HG02571 (cell line): ENCODE measurements around the gene PDE3A.

Source experiments
- ATAC-seq: cut with Tn5 transposase; IDR thresholded peaks from one replicate; pipeline ENCODE4 v1.9.1; 2021; ENCODE audit warnings: mild to moderate bottlenecking, moderate library complexity; ENCODE audit not compliant: unreplicated experiment

PDE3A gene

GRCh38 chr12:20420557-20420956, 52.2 kb downstream of the PDE3A start:
- ATAC-seq: no peak

GRCh38 chr12:20421421-20421820, 53.1 kb downstream of the PDE3A start:
- no peak for ATAC-seq

GRCh38 chr12:20423557-20423956, 55.2 kb downstream of the PDE3A start:
- ATAC-seq: no peak

- ATAC-seq: no peak
Measured at GRCh38 chr12:20424841-20425240, 56.5 kb downstream of the PDE3A start.

GRCh38 chr12:20426191-20426590, 57.9 kb downstream of the PDE3A start:
- no peak for ATAC-seq

GRCh38 chr12:20426957-20427356, 58.6 kb downstream of the PDE3A start:
- ATAC-seq: no peak

- no peak for ATAC-seq
Measured at GRCh38 chr12:20429852-20430251, 61.5 kb downstream of the PDE3A start.

GRCh38 chr12:20432290-20432689, 64.0 kb downstream of the PDE3A start:
- ATAC-seq: no peak

- ATAC-seq: no peak
Measured at GRCh38 chr12:20434996-20435395, 66.7 kb downstream of the PDE3A start.

GRCh38 chr12:20436316-20436715, 68.0 kb downstream of the PDE3A start:
- no peak for ATAC-seq

GRCh38 chr12:20438299-20438779, 70.0 kb downstream of the PDE3A start:
- ATAC-seq: no peak

GRCh38 chr12:20439626-20440025, 71.3 kb downstream of the PDE3A start:
- no peak for ATAC-seq

- ATAC-seq: no peak
Measured at GRCh38 chr12:20440408-20440807, 72.1 kb downstream of the PDE3A start.

GRCh38 chr12:20442322-20442721, 74.0 kb downstream of the PDE3A start:
- no peak for ATAC-seq

- no peak for ATAC-seq
Measured at GRCh38 chr12:20443255-20443654, 74.9 kb downstream of the PDE3A start.

- ATAC-seq: no peak
Measured at GRCh38 chr12:20443792-20444191, 75.5 kb downstream of the PDE3A start.

- ATAC-seq: no peak
Measured at GRCh38 chr12:20444595-20445170, 76.3 kb downstream of the PDE3A start.

- ATAC-seq: no peak
Measured at GRCh38 chr12:20445687-20446086, 77.3 kb downstream of the PDE3A start.

- ATAC-seq: no peak
Measured at GRCh38 chr12:20446836-20447235, 78.5 kb downstream of the PDE3A start.

- ATAC-seq: no peak
Measured at GRCh38 chr12:20448781-20449180, 80.4 kb downstream of the PDE3A start.

GRCh38 chr12:20450591-20451180, 82.3 kb downstream of the PDE3A start:
- ATAC-seq: no peak

- ATAC-seq: no peak
Measured at GRCh38 chr12:20451761-20452160, 83.4 kb downstream of the PDE3A start.

GRCh38 chr12:20452496-20453010, 84.2 kb downstream of the PDE3A start:
- no peak for ATAC-seq
